ENCODE measurements around the gene TFF3.

TFF3 gene

DNA sequence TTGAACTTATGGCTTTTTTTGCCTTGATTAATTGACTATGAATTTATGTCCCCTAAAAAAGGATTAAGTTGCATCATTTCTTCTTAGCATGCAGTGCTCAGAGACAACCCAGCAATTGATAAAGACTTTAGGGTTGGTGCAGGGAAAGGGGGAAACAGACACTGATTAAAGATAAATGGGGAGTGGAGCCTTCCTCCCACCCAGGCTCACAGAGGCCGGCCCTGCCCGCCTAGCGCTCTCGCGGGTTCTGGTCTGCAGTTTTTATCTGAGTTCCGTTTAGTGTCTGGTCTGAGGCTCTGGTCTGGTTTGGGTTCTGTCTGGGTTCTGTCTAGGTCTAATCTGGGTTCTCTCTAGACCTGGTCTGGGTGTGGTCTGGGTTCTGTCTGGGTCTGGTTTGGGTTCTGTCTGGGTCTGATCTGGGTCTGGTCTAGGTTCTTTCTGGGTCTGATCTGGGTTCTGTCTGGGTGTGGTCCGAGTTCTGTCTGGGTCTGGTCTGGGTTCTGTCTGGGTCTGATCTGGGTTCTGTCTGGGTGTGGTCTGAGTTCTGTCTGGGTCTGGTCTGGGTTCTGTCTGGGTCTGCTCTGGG is 48.1 kb downstream of the TFF3 start:
- H3K4me3 ChIP-seq (ENCODE audit: low read depth, low read length) = no peak overlapping the region
- TF ChIP-seq, protein P1, sequence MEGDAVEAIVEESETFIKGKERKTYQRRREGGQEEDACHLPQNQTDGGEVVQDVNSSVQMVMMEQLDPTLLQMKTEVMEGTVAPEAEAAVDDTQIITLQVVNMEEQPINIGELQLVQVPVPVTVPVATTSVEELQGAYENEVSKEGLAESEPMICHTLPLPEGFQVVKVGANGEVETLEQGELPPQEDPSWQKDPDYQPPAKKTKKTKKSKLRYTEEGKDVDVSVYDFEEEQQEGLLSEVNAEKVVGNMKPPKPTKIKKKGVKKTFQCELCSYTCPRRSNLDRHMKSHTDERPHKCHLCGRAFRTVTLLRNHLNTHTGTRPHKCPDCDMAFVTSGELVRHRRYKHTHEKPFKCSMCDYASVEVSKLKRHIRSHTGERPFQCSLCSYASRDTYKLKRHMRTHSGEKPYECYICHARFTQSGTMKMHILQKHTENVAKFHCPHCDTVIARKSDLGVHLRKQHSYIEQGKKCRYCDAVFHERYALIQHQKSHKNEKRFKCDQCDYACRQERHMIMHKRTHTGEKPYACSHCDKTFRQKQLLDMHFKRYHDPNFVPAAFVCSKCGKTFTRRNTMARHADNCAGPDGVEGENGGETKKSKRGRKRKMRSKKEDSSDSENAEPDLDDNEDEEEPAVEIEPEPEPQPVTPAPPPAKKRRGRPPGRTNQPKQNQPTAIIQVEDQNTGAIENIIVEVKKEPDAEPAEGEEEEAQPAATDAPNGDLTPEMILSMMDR (IDR thresholded peaks at IDR 0.05; ENCODE audit: low read depth, low read length) = no peak

DNA sequence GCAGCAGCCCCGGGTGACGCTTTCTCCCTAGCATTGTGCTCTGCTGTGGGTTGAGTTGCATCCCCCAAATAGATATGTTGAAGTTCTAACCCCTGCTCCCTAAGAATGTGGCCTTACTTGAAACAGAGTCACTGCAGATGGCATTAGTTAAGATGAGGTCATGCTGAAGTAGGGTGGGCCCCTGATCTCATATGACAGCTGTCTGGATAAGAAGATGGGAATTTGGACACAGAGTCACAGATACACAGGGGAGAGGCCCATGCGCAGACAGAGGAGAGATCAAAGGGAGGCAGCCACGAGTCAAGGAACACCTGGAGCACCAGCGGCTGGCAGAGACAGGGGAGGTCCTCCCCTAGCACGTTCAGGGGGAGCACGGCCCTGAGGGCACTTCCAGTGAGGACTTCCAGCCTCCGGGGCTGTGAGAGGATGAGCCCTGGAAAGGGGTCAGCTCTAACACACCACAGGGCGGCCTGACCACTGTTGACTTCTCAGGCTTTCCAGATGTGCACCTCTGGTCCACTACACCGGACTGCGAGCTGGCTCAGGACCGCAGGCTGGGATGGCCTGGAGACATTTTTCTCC is 49.9 kb downstream of the TFF3 start:
- TF ChIP-seq, protein P1 (IDR thresholded peaks at IDR 0.05; ENCODE audit: low read depth, low read length) = no peak
- no peak overlapping the region for H3K4me3 ChIP-seq (ENCODE audit: low read depth, low read length)

DNA sequence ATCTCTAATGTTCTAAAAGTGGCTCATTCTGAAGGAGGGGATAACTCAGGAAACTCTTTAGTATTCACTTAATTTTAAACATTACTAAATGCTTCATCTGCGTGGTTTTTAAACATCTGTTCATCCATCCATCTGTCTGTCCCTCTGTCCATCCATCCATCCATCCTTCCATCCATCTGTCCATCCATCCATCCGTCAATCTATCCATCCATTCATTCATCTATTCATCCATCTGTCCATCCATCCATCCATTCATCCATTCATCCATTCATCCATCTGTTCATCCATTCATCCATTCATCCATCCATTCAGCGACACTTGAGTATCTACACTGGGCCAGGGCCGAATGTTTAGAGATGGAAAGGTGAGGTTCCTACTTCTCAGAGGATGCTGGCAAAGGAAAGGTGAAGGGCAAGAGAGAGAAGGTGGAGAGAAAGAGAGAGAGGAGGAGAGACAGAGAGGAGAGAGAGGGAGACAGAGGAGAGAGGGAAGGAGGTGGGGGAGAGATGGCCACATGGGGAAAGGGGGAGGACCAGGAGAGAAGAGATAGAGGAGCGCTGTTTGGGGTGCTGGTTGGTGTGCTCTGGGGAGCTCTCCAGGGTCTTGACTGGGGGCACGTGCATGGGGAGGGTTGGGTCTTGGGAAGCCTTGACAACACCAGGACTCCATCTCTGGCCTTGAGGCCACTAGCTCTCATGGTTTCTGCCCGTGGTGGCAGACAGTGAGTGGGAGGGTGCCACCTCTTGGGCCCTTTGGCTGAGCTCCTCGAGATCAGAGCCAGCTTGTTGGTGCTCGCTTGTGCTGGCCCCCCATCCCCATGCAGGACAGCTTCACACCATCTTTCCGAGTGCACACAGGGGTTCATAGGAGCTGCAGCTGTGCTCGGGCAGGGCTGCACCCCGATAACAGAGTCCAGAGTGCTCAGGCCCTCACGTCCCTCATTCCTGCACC is 50.7 kb downstream of the TFF3 start:
- H3K4me3 ChIP-seq (ENCODE audit: low read depth, low read length) = no peak overlapping the region
- TF ChIP-seq, protein P1 (IDR thresholded peaks at IDR 0.05; ENCODE audit: low read depth, low read length) = no peak

DNA sequence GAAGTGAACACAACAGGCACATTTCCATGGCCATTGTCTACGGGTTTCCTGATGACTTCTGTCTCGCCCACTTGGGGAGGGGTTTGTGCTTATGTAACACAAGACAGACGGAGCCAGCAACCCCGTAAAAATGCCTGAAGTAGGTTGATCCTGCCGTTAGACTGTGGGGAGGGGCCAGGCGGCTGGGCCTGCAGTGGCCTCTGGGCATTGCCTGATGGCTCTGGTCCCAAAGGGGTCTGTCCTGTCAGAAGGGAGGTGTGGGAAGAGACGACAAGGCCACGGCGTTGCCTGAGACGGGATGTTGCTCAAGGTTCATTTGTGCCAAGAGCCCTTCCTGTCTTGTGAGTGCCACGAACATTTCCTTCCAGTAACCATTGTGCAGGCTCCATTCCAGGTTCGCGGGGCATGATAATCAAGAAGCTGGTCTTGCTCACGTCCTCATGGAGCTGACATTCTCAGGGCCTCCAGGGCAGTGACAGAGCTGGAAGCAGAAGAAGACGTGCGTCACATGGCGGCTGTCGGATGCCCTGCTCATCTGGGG is 51.5 kb downstream of the TFF3 start:
- no peak overlapping the region for H3K4me3 ChIP-seq (ENCODE audit: low read depth, low read length)
- TF ChIP-seq, protein P1 (IDR thresholded peaks at IDR 0.05; ENCODE audit: low read depth, low read length) = no peak

DNA sequence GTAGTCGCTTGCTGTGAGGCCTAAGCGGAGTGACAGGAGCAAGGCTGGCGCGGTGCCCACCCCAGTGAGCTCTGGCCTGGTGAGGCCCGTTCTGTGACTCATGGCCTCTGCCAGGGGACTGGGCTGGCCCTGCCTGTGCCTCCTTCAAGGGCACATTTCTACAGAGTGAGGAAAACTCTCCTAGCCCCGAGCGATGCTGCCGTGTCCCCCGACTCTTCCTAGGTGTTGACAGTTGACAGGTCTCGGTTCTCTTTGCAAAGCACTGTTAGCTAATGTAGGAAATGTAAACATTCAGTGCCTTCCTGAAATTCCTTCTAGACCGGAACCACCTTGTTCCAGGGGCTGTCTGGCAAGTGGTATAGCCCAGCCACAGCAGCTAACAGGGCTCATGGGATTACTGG is 52.4 kb downstream of the TFF3 start:
- TF ChIP-seq, protein P1 (IDR thresholded peaks at IDR 0.05; ENCODE audit: low read depth, low read length) = no peak

DNA sequence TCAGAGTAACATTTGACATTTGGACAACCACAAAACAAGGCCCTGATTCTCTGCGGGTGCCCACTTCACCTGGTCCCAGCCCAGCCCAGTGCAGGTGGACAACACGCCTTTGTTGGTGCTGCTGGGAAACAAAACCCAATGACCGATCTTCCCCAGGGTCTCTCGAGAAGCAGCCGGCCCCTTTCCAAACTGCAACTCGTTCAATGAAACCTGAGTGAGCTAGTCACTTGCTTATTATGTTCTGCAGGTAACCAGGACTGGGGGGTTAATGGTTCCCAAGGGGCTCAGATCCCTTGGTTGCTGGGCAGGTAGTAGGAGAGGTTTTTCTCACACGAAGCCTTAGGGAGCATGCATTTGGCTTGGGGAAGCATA is 53.4 kb downstream of the TFF3 start:
- no peak overlapping the region for H3K4me3 ChIP-seq (ENCODE audit: low read depth, low read length)

More for the DNA sequence above, 52.4 kb downstream of the TFF3 start:
- no peak overlapping the region for H3K4me3 ChIP-seq (ENCODE audit: low read depth, low read length)

More for the DNA sequence above, 53.4 kb downstream of the TFF3 start:
- TF ChIP-seq, protein P1 (IDR thresholded peaks at IDR 0.05; ENCODE audit: low read depth, low read length) = no peak
